CD4-positive, alpha-beta T cell (primary cell): ENCODE results near the gene NEK3. TPM values are rescaled to one million over a fixed set of nuclear protein-coding genes. Genes with fewer than 3 reads are reported as not detected.

Source experiments
- ATAC-seq: fragments of 200-7000 bp; cut with Tn5 transposase; one replicate; pipeline ENCODE4 v1.10.0; 2022; ENCODE audit warnings: mild to moderate bottlenecking; ENCODE audit not compliant: poor library complexity
- CTCF ChIA-PET: fragments of 350-600 bp; sonication (Branson Sonifier 250); formaldehyde crosslinking; loops from one replicate; lab custom pipeline; 2021; ENCODE audit warnings: antibody characterized with exemption, inconsistent platforms; lab: Charles Lee
- POLR2A ChIA-PET: fragments of 350-600 bp; sonication (Branson Sonifier 250); formaldehyde crosslinking; loops from one replicate; lab custom pipeline; 2021; ENCODE audit warnings: antibody characterized with exemption, inconsistent platforms; lab: Charles Lee
- DNase-seq, 14 experiments: peaks; one replicate each; pipeline ENCODE4 v3.0.0-alpha.2; 2013 to 2020; ENCODE audit warnings: mixed read lengths in 2 of 14
- H3K27ac ChIP-seq, 2 donors: one replicate each; pipeline versions ENCODE4 v1.5.1 to v1.7.0; 2013; ENCODE audit warnings: low read length in 2 of 2, low read depth in 1 of 2, mild to moderate bottlenecking in 1 of 2
- H3K27me3 ChIP-seq, 2 experiments: 1 replicate in 1 of 2; 2 replicates in 1 of 2; pipeline versions ENCODE4 v1.6.1 to v1.7.0; 2013; ENCODE audit warnings: low read length in 2 of 2, control low read depth in 1 of 2, mild to moderate bottlenecking in 1 of 2, moderate library complexity in 1 of 2; ENCODE audit not compliant: insufficient read depth in 2 of 2, control insufficient read depth in 1 of 2
- H3K36me3 ChIP-seq: one replicate; pipeline ENCODE4 v1.6.1; 2013; ENCODE audit warnings: low read length, control low read depth; ENCODE audit not compliant: insufficient read depth
- H3K4me1 ChIP-seq: one replicate; pipeline ENCODE4 v1.6.1; 2013; ENCODE audit warnings: low read length, control low read depth; ENCODE audit not compliant: insufficient read depth
- H3K4me3 ChIP-seq: one replicate; pipeline ENCODE4 v1.5.1; 2013; ENCODE audit warnings: mild to moderate bottlenecking, low read length, moderate library complexity
- H3K9me3 ChIP-seq, 2 experiments: 1 replicate in 1 of 2; 2 replicates in 1 of 2; pipeline versions ENCODE4 v1.6.1 to v1.7.0; 2013; ENCODE audit warnings: low read length in 2 of 2, mild to moderate bottlenecking in 2 of 2, control low read depth in 1 of 2, moderate library complexity in 1 of 2; ENCODE audit not compliant: control insufficient read depth in 1 of 2, insufficient read depth in 1 of 2
- H3K27ac Mint-ChIP-seq: one replicate; pipeline ENCODE4 v1.8.0; 2020; ENCODE audit warnings: mixed read lengths
- H3K27me3 Mint-ChIP-seq: one replicate; pipeline ENCODE4 v1.8.0; 2021; ENCODE audit warnings: mixed read lengths
- H3K36me3 Mint-ChIP-seq: one replicate; pipeline ENCODE4 v1.8.0; 2021; ENCODE audit warnings: low read depth, mixed read lengths
- H3K4me1 Mint-ChIP-seq: one replicate; pipeline ENCODE4 v1.8.0; 2021; ENCODE audit warnings: low read depth, mixed read lengths
- H3K4me3 Mint-ChIP-seq: one replicate; pipeline ENCODE4 v1.8.0; 2020; ENCODE audit warnings: mild to moderate bottlenecking, mixed read lengths
- H3K9me3 Mint-ChIP-seq: one replicate; pipeline ENCODE4 v1.8.0; 2020; ENCODE audit warnings: mixed read lengths
- CTCF ChIP-seq: fragments of 200-600 bp; IDR thresholded peaks from one replicate; pipeline ENCODE4 v1.8.0; 2022; ENCODE audit warnings: antibody characterized with exemption, mild to moderate bottlenecking
- intact Hi-C, 2 experiments: fragments of 100-400 bp; cut with DNase I in 1 of 2; cut with micrococcal nuclease in 1 of 2; formaldehyde crosslinking; loops; one replicate each; pipeline versions ENCODE4 v1.15.1 to v1.9.0; 2023 to 2025; cut with DNase I, micrococcal nuclease
- total RNA-seq, 174 experiments: library from RNA in 2 of 174; stranded (reverse) in 2 of 174; gene quantifications; one replicate each; pipeline ENCODE4 v1.2.3 and lab custom pipeline; 2021 to 2026

Gene NEK3
- total RNA-seq, 2 experiments from 2014 or later, result 7.0 TPM

GRCh38 chr13:52155177-52155576, 4.2 kb downstream of the NEK3 start:
- Mint-ChIP-seq H3K27me3 (no peaks in the 10 kb centered on the region), H3K4me3 (no peak overlapping the region), H3K4me1 (peaks cover 28% of the 10 kb centered on the region), H3K36me3 (peaks cover 18% of the 10 kb centered on the region), H3K9me3 (no peaks in the 10 kb centered on the region), H3K27ac (no peak overlapping the region)
- POLR2A ChIA-PET, result no interaction called here
- H3K4me1 ChIP-seq, result peaks cover 13% of the 10 kb centered on the region
- H3K27me3 ChIP-seq, result no peaks in the 10 kb centered on the region
- CTCF ChIA-PET, result interaction anchor here (1.3 to 1.8 kb wide), 2 partner anchors 19 to 27 kb away, joined by 3 to 4 read pairs; no protein-coding TSS in a partner anchor
- ATAC-seq (no peak), DNase-seq (no peak)
- peaks cover 11% of the 10 kb centered on the region for H3K36me3 ChIP-seq
- H3K9me3 ChIP-seq, result no peaks in the 10 kb centered on the region
- intact Hi-C loops, result loop anchor here in 1 of 2 experiments (10.0 kb wide), 1 partner anchor 300 kb away; the partner anchor contains the start of genes CKAP2 and VPS36
- TF ChIP-seq CTCF, result no peak
- H3K27ac ChIP-seq, result no peak overlapping the region
- H3K4me3 ChIP-seq, result no peak overlapping the region

GRCh38 chr13:52147225-52147624, 12.2 kb downstream of the NEK3 start:
- H3K4me1 ChIP-seq, result no peaks in the 10 kb centered on the region
- intact Hi-C loops, result loop anchor here in 1 of 2 experiments (1.0 kb wide), 1 partner anchor 12 kb away; no protein-coding TSS in a partner anchor
- no peaks in the 10 kb centered on the region for H3K9me3 ChIP-seq
- Mint-ChIP-seq H3K36me3 (peaks cover 48% of the 10 kb centered on the region), H3K4me3 (no peak overlapping the region), H3K27me3 (no peaks in the 10 kb centered on the region), H3K27ac (no peak overlapping the region), H3K4me1 (no peaks in the 10 kb centered on the region), H3K9me3 (no peaks in the 10 kb centered on the region)
- H3K4me3 ChIP-seq, result no peak overlapping the region
- no peaks in the 10 kb centered on the region for H3K27me3 ChIP-seq
- H3K36me3 ChIP-seq, result peaks cover 11% of the 10 kb centered on the region
- CTCF ChIA-PET, result interaction anchor here (1.3 kb wide), 1 partner anchor 20 kb away, joined by 3 read pairs; no protein-coding TSS in a partner anchor
- no peak overlapping the region for H3K27ac ChIP-seq
- ATAC-seq (no peak), DNase-seq (no peak)
- POLR2A ChIA-PET, result interaction anchor here (0.8 kb wide), 1 partner anchor 12 kb away, joined by 4 read pairs; no protein-coding TSS in a partner anchor
- TF ChIP-seq CTCF, result no peak

- Histone ChIP-seq H3K27me3 (no peaks in the 10 kb centered on the region), H3K36me3 (no peaks in the 10 kb centered on the region), H3K27ac (no peak overlapping the region), H3K4me1 (no peaks in the 10 kb centered on the region), H3K4me3 (no peak overlapping the region), H3K9me3 (no peaks in the 10 kb centered on the region)
- peaks cover 49% of the 10 kb centered on the region for H3K36me3 Mint-ChIP-seq
- no peak overlapping the region for H3K27ac Mint-ChIP-seq
- intact Hi-C loops, result no loop called here
- ChIA-PET POLR2A (no interaction called here), CTCF (no interaction called here)
- no peaks in the 10 kb centered on the region for H3K4me1 Mint-ChIP-seq
- H3K27me3 Mint-ChIP-seq, result no peaks in the 10 kb centered on the region
- no peak for ATAC-seq
- no peak for TF ChIP-seq CTCF
- no peak overlapping the region for H3K4me3 Mint-ChIP-seq
- H3K9me3 Mint-ChIP-seq, result no peaks in the 10 kb centered on the region
- no peak for DNase-seq
These were observed 18.1 kb downstream of the NEK3 start for GRCh38 chr13:52141299-52141698.
